PC-3 (cell line): Measurements from ENCODE around the gene CCNYL1. TPM values are rescaled to one million over a fixed set of nuclear protein-coding genes. Genes with fewer than 3 reads are reported as not detected.
A peak's percentile ranks its signal among the peaks of the same experiment; 100 is the strongest.

Experiments used
- ATAC-seq: fragments of 200-7000 bp; cut with Tn5 transposase; 2 replicates; pipeline ENCODE4 v1.9.1; 2020; ENCODE audit warnings: mild to moderate bottlenecking, moderate library complexity
- BruUV-seq: library from RNA; stranded (reverse); fragments of 400-500 nt; replicated peaks from 2 replicates; lab custom pipeline; 2021; lab: Mats Ljungman, UMichigan
- CTCF ChIA-PET: fragments of 300-600 bp; sonication (Branson Sonifier 250); formaldehyde crosslinking; loops from one replicate; lab custom pipeline; 2022; ENCODE audit warnings: antibody characterized with exemption; lab: Charles Lee
- POLR2A ChIA-PET: fragments of 300-600 bp; sonication (Branson Sonifier 250); formaldehyde crosslinking; loops from one replicate; lab custom pipeline; 2022; ENCODE audit warnings: antibody characterized with exemption; ENCODE audit not compliant: unreplicated experiment; lab: Charles Lee
- DNase-seq: peaks from one replicate; pipeline ENCODE4 v3.0.0-alpha.2; 2015
- H2AFZ ChIP-seq: fragments of 300-600 bp; sonication (generic); 2 replicates; pipeline ENCODE4 v1.6.0; 2016; ENCODE audit warnings: antibody characterized with exemption, low read length
- H3F3A ChIP-seq: fragments of 300-600 bp; sonication (generic); one replicate; pipeline ENCODE4 v1.6.0; 2017; ENCODE audit warnings: antibody characterized with exemption, low read length, control low read depth, mild to moderate bottlenecking; ENCODE audit not compliant: unreplicated experiment
- H3K27ac ChIP-seq: fragments of 300-600 bp; sonication (generic); 2 replicates; pipeline ENCODE4 v1.5.1; 2016; ENCODE audit warnings: mild to moderate bottlenecking, low read length
- H3K27me3 ChIP-seq: fragments of 300-600 bp; sonication (generic); 2 replicates; pipeline ENCODE4 v1.6.1; 2016; ENCODE audit warnings: low read length, mixed read lengths
- H3K36me3 ChIP-seq: fragments of 300-600 bp; sonication (generic); 2 replicates; pipeline ENCODE4 v1.6.1; 2016; ENCODE audit warnings: low read depth, mixed run types, low read length, mixed read lengths
- H3K4me1 ChIP-seq: fragments of 300-600 bp; sonication (generic); 2 replicates; pipeline ENCODE4 v1.5.1; 2016; ENCODE audit warnings: low read length; ENCODE audit not compliant: insufficient read depth
- H3K4me2 ChIP-seq: fragments of 300-600 bp; sonication (generic); 2 replicates; pipeline ENCODE4 v1.6.0; 2016; ENCODE audit warnings: low read length
- H3K4me3 ChIP-seq: fragments of 300-600 bp; sonication (generic); 2 replicates; pipeline ENCODE4 v1.5.1; 2016; ENCODE audit warnings: mild to moderate bottlenecking, low read length, mixed read lengths
- H3K79me2 ChIP-seq: fragments of 300-600 bp; sonication (generic); 2 replicates; pipeline ENCODE4 v1.6.1; 2017; ENCODE audit warnings: low read length, mixed read lengths
- H3K9ac ChIP-seq: fragments of 300-600 bp; sonication (generic); 2 replicates; pipeline ENCODE4 v1.6.0; 2016; ENCODE audit warnings: mild to moderate bottlenecking, low read length
- H3K9me2 ChIP-seq: fragments of 300-600 bp; sonication (generic); replicated peaks from 2 replicates; pipeline ENCODE4 v1.6.1; 2016; ENCODE audit warnings: mixed run types, low read length, mixed read lengths
- H3K9me3 ChIP-seq: fragments of 300-600 bp; sonication (generic); 2 replicates; pipeline ENCODE4 v1.6.1; 2016; ENCODE audit warnings: low read length, mixed read lengths
- H4K20me1 ChIP-seq: fragments of 300-600 bp; sonication (generic); 2 replicates; pipeline ENCODE4 v1.6.1; 2016; ENCODE audit warnings: low read length, mixed read lengths
- EZH2 ChIP-seq: fragments of 300-600 bp; sonication (generic); IDR thresholded peaks from one replicate; pipeline ENCODE4 v1.6.1; 2017; ENCODE audit warnings: antibody characterized with exemption, mild to moderate bottlenecking, low read length; ENCODE audit not compliant: unreplicated experiment
- EZH2phosphoT487 ChIP-seq: fragments of 300-600 bp; sonication (generic); IDR thresholded peaks from 2 replicates; pipeline ENCODE4 v1.6.1; 2018; ENCODE audit warnings: mild to moderate bottlenecking, antibody characterized with exemption, low read length, borderline replicate concordance
- intact Hi-C: fragments of 100-400 bp; cut with micrococcal nuclease; formaldehyde crosslinking; loops from 2 replicates; pipeline ENCODE4 v1.9.0; 2023
- total RNA-seq: library from RNA; depleted of rRNA; stranded (reverse); fragments of >200 nt; gene quantifications from 2 replicates; pipeline ENCODE4 v1.2.3, GENCODE V29; 2014
- TF ChIP-seq, protein P1 (sequence below): fragments of 300-600 bp; sonication (generic); conservative IDR thresholded peaks from 2 replicates; pipeline ENCODE4 v1.5.1; 2017; ENCODE audit warnings: antibody characterized with exemption, low read depth, mild to moderate bottlenecking, low read length

The CCNYL1 gene
- total RNA-seq, 1 experiment from 2014 or later = 14.7 TPM

DNA sequence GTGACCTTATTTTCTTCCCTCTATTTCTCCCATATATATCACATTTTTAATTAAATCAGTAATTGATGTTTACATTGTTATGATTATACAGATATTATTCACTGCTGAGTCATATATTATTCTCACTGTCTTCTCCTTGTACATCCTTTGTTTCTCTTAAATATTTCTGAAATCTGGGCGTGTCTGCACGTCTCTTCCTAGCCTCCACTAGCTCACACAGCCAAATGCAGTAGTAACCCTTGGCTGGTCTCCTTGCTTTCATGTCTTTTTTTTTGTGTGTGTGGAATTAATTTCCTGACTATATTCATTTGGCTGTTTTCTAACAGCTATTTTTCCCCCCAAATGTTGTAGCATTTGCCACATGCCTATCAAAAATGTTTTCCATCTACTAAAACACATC is 15.8 kb downstream of the CCNYL1 start:
- Histone ChIP-seq H3K27ac (peak overlapping the region; percentile 54), H2AFZ (no peak overlapping the region), H4K20me1 (peaks cover 7% of the 10 kb centered on the region; the same call in 1 of the 2 replicates), H3K4me2 (peak overlapping the region; percentile 56), H3K79me2 (peaks cover 28% of the 10 kb centered on the region), H3K9me2 (no peaks in the 10 kb centered on the region), H3K4me1 (peaks cover 48% of the 10 kb centered on the region), H3K36me3 (peaks cover 8% of the 10 kb centered on the region), H3F3A (peaks cover 7% of the 10 kb centered on the region), H3K27me3 (no peaks in the 10 kb centered on the region), H3K4me3 (no peak overlapping the region), H3K9me3 (no peaks in the 10 kb centered on the region), H3K9ac (0 out of 2 replicates have a peak overlapping the region, but pooled peaks have one; percentile 10)
- no peak for TF ChIP-seq EZH2
- BruUV-seq = no TSS peak
- ATAC-seq (peak; percentile 82), DNase-seq (peak; percentile 39)
- ChIA-PET POLR2A (interaction anchor here (0.6 to 0.8 kb wide), 2 partner anchors 16 to 1568 kb away, joined by 3 read pairs; partner anchors contain the start of genes CCNYL1 and EEF1B2), CTCF (interaction anchor here (0.6 kb wide), 1 partner anchor 337 kb away, joined by 4 read pairs; no protein-coding TSS in a partner anchor)
- intact Hi-C loops = loop anchor here (2.0 to 10.0 kb wide), 3 partner anchors 35 to 562 kb away; partner anchors contain the start of genes KLF7 and METTL21A

DNA sequence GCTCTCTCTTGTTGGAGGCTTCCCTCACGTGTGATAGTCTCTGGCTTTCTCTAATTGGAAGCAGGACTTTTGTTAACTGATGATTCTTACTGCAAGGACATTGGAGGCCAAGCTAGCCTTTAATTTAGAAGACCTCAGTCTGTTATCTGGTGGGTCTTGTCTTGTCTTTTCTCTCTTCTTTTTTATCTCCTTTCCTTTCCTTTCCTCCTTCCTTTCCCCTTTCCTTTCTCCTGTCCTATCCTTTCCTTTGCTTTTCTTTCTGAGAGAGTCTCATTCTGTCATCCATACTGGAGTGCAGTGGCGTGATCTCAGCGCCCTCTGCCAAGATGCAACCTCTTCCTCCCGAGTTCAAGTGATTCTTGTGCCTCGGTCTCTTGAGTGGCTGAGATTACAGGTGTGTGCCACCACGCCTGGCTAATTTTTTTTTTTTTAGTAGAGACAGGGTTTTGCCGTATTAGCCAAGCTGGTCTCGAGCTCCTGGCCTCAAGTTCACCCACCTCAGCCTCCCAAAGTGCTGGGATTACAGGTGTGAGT is 18.1 kb downstream of the CCNYL1 start:
- Histone ChIP-seq H3K4me1 (peaks cover 25% of the 10 kb centered on the region), H3K4me3 (no peak overlapping the region), H3K79me2 (peaks cover 15% of the 10 kb centered on the region), H3F3A (peaks cover 7% of the 10 kb centered on the region), H3K27me3 (no peaks in the 10 kb centered on the region), H3K9ac (no peak overlapping the region), H3K27ac (no peak overlapping the region), H3K4me2 (no peak overlapping the region), H3K9me2 (no peaks in the 10 kb centered on the region), H2AFZ (no peak overlapping the region), H3K9me3 (no peaks in the 10 kb centered on the region), H4K20me1 (peaks cover 7% of the 10 kb centered on the region; the same call in 1 of the 2 replicates), H3K36me3 (peaks cover 9% of the 10 kb centered on the region)
- ATAC-seq = no peak
- BruUV-seq = no TSS peak
- TF ChIP-seq, protein P1, sequence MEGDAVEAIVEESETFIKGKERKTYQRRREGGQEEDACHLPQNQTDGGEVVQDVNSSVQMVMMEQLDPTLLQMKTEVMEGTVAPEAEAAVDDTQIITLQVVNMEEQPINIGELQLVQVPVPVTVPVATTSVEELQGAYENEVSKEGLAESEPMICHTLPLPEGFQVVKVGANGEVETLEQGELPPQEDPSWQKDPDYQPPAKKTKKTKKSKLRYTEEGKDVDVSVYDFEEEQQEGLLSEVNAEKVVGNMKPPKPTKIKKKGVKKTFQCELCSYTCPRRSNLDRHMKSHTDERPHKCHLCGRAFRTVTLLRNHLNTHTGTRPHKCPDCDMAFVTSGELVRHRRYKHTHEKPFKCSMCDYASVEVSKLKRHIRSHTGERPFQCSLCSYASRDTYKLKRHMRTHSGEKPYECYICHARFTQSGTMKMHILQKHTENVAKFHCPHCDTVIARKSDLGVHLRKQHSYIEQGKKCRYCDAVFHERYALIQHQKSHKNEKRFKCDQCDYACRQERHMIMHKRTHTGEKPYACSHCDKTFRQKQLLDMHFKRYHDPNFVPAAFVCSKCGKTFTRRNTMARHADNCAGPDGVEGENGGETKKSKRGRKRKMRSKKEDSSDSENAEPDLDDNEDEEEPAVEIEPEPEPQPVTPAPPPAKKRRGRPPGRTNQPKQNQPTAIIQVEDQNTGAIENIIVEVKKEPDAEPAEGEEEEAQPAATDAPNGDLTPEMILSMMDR = no peak
- TF ChIP-seq EZH2 (no peak), EZH2phosphoT487 (no peak)
- CTCF ChIA-PET = interaction anchor here (0.6 kb wide), 1 partner anchor 104 kb away, joined by 3 read pairs; no protein-coding TSS in a partner anchor
- no peak for DNase-seq
- intact Hi-C loops = loop anchor here (5.0 to 10.0 kb wide), 2 partner anchors 37 to 565 kb away; partner anchors contain the start of gene KLF7
- POLR2A ChIA-PET = no interaction called here

- no peak overlapping the region for H3K4me2 ChIP-seq
- ATAC-seq = no peak
- no peaks in the 10 kb centered on the region for H4K20me1 ChIP-seq
- POLR2A ChIA-PET = no interaction called here
- H3K27ac ChIP-seq = no peak overlapping the region
- H3F3A ChIP-seq = peaks cover 7% of the 10 kb centered on the region
- H3K27me3 ChIP-seq = no peaks in the 10 kb centered on the region
- no TSS peak for BruUV-seq
- no peak overlapping the region for H3K9ac ChIP-seq
- H3K4me3 ChIP-seq = no peak overlapping the region
- no peak for DNase-seq
- no peaks in the 10 kb centered on the region for H3K9me2 ChIP-seq
- no peak for TF ChIP-seq EZH2
- TF ChIP-seq EZH2phosphoT487 = no peak
- TF ChIP-seq, protein P1 = no peak
- H2AFZ ChIP-seq = no peak overlapping the region
- CTCF ChIA-PET = no interaction called here
- intact Hi-C loops = loop anchor here (5.0 to 10.0 kb wide), 3 partner anchors 199 to 926 kb away; no protein-coding TSS in a partner anchor
- H3K36me3 ChIP-seq = peaks cover 13% of the 10 kb centered on the region
- H3K4me1 ChIP-seq = peaks cover 16% of the 10 kb centered on the region
- H3K79me2 ChIP-seq = peaks cover 4% of the 10 kb centered on the region; the same call in 1 of the 2 replicates
- H3K9me3 ChIP-seq = no peaks in the 10 kb centered on the region
These were observed 19.7 kb downstream of the CCNYL1 start for GRCh38 chr2:207731138-207731537.
